Measurements from ENCODE around the gene WDCP.
"Not testable (repeated sequence)": the region's sequence is repeated elsewhere in the genome, so short reads cannot be mapped to it uniquely, and the experiment has no call there.

WDCP gene, protein sequence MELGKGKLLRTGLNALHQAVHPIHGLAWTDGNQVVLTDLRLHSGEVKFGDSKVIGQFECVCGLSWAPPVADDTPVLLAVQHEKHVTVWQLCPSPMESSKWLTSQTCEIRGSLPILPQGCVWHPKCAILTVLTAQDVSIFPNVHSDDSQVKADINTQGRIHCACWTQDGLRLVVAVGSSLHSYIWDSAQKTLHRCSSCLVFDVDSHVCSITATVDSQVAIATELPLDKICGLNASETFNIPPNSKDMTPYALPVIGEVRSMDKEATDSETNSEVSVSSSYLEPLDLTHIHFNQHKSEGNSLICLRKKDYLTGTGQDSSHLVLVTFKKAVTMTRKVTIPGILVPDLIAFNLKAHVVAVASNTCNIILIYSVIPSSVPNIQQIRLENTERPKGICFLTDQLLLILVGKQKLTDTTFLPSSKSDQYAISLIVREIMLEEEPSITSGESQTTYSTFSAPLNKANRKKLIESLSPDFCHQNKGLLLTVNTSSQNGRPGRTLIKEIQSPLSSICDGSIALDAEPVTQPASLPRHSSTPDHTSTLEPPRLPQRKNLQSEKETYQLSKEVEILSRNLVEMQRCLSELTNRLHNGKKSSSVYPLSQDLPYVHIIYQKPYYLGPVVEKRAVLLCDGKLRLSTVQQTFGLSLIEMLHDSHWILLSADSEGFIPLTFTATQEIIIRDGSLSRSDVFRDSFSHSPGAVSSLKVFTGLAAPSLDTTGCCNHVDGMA

DNA sequence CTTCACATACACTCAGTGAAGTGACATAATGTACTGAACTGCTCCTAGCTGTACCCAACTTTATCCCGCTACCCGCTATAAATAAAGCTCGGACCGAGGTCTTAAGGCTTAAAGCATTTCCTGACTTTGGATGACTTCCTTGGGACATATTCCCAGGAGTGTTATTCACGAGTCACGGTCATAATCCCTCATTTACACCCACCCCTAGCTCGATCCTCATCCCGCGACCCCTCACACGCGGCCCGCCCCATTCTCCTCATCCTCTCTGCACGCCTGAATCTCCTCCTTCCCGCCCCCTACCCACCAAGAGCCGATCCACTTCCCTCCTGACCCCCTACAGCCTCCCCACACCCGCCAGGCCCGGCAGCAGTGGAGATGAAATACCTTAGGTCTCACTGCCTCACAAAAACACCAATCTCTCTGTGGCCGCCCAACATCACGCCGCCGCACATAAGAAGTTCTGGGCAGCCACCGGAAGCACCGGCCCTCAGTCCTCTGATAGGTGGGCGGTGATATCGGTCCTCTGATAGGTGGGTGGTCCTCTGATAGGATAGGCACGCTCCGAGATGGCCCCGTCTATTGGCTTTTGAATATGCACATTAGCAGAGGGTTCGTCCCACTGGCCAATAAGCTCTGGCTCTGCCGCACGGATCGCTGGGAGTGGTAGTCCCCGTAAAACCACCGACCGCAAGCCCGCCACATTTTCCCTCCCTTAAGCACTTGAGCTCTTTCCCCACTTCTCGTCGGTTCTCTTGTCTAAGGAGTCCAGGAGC is at the start of gene WDCP:
WDCP (minus strand) TSS at position 462 of the 773 bp plus-strand sequence. CDS start 7,897 bp downstream, outside the sequence.
- peak; percentile 94 to 95 for DNase-seq

DNA sequence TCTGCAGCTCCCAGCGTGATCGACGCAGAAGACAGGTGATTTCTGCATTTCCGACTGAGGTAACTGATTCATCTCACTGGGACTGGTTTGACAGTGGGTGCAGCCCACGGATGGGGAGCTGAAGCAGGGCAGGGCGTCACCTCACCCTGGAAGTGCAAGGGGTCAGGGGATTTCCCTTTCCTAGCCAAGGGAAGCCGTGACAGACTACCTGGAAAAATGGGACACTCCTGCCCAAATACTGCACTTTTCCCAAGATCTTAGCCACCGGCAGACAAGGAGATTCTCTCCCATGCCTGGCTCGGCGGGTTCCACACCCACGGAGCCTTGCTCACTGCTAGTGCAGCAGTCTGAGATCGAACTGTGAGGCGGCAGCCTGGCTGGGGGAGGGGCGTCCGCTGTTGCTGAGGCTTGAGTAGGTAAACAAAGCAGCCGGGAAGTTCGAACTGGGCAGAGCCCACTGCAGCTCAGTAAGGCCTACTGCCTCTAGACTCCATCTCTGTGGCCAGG is 48.0 kb upstream of the WDCP start:
- DNase-seq: not testable (repeated sequence)

DNA sequence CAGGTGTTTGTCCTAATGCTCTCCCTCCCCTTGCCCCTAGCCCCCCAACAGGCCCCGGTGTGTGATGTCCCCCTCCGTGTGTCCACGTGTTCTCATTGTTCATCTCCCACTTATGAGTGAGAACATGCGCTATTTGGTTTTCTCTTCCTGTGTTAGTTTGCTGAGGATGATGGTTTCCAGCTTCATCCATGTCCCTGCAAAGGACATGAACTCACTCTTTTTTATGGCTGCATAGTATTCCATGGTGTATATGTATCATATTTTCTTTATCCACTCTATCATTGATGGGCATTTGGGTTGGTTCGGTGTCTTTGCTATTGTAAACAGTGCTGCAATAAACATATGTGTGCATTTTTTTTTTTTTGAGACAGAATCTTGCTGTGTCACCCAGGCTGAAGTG is 46.1 kb upstream of the WDCP start:
- not testable (repeated sequence) for DNase-seq

DNA sequence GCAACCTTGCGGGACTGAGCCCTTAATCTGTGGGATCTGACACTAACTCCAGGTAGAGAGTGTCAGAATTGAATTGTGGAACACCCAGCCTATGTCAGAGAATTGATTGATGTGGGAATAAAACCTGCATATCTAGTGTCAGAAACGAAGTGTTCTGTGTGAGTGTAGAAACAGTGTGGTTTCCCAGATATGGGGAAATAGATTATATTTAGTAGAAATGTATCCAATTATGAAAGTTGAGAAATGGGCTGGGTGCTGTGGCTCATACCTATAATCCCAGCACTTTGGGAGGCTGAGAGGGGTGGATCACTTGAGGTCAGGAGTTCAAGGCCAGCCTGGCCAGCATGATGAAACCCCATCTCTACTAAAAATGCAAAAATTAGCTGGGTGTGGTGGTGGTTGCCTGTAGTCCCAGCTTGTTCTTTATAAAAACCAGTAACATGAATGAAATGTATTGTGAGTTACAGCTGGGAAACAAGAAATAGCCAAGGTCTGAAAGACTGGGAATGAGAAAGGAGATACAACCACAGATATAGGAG is 41.7 kb upstream of the WDCP start:
- DNase-seq: no peak

DNA sequence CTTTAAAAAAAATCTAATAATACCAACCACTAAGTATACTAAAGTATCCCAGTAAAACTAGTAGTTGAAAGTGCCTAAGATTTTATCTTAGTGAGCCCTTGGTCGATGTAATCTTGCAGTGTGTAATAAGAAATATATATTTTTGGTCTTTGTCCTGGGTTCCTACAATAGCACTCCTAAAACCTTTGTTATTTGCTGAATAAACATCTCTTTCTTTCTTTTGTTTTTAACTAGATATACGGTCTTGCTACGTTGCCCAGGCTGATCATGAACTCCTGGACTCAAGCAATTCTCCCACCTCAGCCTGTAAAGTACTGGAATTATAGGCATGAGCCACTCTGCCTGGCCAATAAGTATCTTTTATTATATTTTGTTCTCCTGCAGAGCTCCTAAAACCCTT is 39.8 kb upstream of the WDCP start:
- DNase-seq: no peak

DNA sequence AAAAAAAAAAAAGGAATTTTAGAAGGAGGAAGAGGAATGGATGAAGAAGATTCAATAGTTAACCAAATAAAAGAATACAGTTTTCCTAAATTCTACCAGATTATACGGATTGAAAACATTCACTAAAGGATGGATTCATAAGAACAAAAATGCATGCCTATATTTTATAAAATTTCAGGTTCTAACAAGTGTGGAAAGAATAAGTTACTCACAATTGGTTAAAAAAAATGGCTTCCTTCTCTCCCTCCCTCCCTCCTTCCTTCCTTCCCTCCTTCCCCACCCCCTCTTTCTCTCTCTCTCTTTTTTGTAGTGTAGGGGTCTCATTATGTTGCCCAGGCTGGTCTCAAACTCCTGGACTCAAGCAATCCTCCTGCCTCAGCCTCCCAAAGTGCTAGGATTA is 39.0 kb upstream of the WDCP start:
- no peak for DNase-seq

DNA sequence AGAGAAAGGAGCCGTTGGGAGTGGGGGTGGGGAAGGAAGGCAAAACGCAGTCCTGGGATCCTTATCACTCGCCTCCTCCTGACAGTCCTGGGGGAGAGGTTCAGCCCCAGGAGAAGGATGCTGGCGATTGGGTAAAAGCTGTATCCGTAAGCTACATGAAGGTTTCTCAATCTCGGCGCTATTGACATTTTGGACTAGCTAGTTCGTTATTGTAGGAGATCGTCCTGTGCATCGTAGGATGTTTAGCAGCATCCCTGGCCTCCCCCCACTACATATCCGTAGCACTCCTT is 38.0 kb upstream of the WDCP start:
- no peak for DNase-seq

DNA sequence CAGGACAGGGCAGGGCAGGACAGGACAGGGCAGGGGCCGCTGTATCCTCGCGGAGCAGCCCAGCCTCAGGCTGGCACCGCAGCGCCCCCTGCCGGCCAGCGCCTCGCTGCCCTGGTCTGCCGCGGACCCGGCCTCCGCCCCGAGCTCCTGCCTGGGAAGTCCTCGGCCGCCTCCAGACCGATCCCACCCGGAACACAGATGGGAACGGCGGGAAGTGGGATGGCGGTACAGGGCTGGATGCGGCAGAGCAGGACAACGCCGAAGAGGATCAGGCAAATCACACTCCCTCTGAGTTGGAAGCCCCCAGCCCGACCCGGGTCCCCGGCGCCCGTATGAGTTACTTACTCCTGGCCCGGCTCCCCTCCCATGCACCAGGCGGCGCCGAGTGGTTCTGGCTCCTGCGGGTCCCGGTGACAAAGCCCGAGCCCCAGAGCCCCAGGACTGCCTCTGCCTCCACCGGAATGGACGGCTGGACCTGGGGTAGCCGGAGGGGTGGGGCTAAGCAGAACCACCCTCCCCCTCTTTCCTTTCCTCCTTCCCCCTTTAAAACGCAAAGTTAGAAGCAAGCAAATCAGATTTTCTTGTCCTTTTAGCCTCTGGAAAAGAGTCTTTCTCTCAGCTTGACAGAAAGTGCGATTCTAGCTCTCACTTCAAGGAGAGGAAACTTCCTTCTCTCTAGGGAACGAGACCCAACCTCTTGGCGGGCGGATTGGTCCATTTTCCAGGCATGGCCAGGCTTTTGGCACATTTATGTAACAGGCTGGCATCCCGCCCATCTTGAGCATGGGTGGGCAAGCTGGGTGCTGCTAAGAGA is 37.4 kb upstream of the WDCP start, which contains the start of gene TP53I3:
TP53I3 (minus strand) TSS at position 449 of the 814 bp plus-strand sequence. CDS start 508 bp downstream, outside the sequence.
- peak; percentile 79 for DNase-seq

DNA sequence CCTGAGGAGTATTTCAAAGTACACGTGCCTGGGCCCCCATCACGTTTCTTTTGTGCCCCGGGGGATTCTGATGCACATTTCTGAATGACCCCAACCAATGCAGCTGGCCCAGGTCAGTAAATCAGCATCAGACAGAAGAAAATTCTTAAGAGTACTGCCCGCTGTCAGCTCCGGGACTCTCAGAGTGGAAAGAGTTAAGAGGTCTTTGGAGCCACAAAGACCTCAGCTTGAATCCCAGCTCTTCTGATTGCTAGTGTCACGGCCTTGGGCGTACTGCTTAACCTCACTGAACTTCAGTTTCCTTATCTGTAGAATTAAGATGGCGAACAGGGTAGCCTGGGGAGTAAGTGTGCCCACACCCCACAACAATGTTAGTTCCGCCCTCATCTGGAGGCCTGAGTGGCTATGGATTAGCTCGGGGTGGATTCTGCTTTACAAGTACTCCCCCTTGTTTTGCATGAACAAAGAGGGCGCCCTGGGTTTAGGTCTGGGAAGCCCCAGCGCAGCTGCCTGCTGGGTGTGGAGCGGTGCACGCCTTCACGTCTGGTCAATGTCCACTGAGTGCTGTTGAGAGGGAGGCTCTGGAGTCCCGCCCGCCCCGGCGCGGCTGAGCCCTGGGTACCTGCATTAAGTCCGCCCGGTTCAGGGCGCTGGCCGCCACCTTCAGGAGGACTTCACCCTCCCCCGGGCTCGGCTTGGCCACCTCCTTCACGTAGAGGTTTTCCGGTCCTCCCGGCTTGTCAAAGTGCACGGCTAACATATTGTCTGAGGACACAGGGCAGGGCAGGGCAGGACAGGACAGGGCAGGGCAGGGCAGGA is 36.6 kb upstream of the WDCP start:
- DNase-seq: peak; percentile 54 to 72

DNA sequence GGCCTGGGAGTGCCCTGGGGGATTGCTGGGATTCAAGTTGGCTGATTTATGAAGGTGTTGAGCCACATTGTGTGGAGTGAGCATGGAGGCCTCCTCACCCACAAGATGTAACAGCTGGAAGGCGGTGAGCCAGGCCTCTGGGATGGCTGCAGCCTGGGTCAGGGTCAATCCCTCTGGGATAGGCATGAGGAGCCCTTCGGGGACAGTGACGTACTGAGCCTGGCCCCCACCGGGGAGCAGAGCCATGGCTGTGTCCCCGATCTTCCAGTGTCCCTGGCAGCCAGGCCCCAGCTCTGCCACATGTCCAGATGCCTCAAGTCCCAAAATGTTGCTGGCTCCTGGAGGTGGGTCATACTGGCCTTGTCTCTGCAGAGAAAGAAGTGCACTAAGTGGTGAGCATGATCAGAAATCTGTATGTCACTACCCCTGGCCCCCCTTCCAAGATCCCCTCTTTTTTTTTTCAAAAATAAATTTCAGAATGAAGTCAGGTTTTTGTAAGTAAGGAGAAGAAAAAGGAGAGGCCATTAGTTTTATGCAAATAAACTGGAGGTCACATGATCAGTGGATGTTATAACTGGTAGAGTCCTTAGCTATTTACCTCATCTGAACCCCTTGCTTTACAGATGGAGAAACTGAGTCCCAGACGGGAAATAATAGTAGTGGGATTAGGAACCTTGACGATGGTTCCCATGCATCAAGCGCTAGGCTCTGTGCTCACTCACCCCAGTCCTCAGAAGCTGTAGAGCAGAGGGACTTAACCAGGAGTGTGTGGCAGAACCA is 35.8 kb upstream of the WDCP start:
- DNase-seq: no peak

DNA sequence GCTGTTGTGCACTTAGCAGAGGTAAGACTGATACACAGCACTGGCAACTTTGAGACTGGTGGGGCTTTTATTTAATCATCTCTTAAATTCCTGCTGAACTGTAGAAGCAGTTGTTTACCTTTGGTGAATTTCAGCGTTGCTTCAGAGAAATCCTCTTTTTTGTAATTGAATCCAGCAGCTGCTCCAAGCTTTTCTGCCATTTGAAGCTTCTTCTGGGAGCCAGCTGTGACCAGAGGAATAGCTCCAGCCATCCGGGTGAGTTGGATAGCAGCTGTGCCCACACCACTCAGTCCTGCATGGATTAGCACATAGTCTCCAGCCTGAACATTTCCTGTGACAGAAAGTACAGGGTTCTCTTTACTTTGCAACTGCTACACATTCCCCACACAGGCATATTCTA is 33.5 kb upstream of the WDCP start:
- DNase-seq: no peak

DNA sequence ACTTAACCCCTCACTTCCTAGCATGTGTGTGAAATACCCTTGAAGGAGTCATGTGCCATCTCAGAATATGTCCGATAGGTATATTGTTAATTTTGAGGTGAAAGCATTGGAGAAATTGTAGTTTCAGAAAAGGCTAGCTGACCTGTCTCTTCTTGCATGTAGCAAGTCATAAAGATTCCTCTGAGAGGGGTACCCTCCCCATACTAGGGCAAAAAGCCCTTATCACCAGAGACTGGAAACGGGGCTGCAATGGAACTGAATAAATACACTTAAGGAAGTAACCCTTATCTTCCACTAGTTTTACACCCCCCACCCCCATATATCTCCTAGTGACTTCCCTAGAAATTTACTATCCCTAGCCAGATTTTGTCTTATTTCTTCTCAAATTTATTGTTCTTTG is 30.7 kb upstream of the WDCP start:
- DNase-seq: no peak

DNA sequence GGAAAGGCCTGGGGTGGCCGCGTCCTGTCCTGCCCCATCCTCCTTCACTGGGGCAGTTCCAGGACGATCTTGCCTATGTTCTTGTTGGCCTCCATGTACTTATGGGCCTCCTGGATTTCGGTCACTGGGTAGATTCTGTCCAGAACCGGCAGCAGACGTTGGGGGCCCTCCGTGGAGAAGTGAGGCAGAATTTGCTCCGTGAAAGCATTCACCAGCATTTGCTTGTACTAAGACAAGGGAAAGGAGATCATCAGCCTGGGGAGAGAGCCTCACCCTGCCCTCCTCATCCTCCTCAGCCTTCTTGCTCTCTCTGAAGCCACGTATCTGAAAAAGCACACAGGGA is 30.3 kb upstream of the WDCP start:
- DNase-seq: no peak

DNA sequence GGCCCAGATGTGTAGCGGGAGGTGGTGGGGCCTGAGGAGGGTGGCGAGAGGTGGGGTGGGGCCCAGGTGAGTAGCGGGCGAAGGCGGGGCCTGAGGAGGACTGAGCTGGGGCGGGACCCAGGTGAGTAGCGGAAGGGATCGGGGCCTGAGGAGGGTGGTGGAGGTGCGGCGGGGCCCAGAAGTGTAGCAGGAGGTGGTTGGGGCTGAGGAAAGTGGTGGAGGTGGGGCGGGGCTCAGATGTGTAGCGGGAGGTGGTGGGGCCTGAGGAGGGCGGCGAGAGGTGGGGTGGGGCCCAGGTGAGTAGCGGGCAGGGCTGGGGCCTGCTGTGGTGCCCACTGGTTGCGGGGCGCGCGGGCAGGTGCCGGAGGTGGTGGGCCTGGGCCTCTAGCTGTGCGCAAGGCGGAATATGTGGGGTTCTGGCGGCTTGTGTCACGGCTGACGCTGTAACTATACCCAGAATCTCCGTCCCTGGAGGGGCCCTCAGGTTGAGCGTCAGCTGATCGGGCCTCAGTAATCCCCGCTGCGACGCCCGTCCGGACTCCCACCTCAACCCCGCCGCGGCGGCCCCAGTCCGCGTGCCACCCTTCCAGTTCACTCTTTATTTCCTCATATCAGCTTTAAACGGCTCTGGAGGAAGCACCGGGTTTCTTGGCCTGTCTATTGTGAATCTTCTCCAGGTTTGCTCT is 29.8 kb upstream of the WDCP start:
- DNase-seq: no peak

DNA sequence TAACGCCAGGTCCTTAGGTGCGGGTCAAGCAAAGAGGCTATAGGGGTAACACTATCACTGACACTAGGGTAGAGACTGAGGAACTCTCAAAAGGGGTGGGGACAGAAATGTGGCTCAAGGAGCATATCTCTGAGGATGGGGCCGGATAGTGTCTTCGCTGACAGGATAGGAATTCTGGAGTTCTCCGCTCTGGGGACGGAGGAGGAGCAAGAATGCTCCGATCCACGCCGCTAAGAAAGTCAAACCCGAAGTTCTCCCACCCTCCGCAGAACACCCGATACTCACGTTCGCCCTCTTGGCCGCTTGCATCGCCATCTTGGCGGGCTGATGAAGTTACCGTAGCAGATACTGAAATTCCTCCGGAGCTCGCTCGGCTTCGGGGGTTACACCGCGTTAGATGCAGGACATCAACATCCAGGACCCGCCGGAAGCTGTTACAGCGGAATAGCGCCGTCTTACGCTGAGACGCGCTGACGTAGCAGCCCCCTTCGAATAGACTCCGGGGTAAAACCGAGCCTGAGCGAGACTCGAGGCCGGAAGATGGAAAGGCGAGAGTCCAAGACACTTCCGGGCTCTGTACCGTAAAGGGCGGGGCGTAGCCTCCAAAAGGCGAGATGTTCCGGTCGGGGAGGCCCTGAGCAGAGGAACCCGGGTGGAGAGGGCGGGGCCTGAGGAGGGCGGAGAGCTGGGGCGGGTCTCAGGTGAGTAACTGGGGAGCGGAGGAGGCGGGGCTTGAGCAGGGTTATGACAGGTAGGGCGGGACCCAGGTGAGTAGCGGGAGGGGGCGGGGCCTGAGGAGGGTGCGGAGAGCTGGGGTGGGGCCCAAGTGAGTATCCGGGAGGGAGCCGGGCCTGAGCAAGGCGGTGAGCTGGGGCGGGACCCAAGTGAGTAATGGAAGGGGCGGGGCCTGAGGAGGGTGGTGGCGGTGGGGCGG is 29.0 kb upstream of the WDCP start, which contains the start of gene SF3B6:
SF3B6 (minus strand) TSS at position 412 of the 934 bp plus-strand sequence; CDS start at position 315, 97 bp downstream.
- peak; percentile 100 for DNase-seq

DNA sequence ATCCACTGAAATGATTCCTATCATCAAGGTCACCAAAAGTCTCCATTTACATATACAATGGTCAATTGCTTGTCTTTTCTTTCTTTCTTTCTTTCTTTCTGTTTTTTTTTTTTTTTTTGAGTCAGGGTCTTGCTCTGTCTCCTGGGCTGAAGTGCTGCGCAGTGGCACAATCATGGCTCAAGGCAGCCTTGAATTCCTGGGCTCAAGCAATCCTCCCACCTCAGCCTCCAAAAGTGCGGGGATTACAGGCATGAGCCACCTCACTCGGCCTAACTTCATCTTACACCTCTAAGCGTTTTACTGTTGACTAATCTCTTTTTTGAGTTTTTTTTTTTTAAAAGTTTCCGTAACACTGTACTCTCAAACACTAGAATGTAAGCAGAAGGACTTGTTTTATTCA is 28.1 kb upstream of the WDCP start:
- DNase-seq: no peak

DNA sequence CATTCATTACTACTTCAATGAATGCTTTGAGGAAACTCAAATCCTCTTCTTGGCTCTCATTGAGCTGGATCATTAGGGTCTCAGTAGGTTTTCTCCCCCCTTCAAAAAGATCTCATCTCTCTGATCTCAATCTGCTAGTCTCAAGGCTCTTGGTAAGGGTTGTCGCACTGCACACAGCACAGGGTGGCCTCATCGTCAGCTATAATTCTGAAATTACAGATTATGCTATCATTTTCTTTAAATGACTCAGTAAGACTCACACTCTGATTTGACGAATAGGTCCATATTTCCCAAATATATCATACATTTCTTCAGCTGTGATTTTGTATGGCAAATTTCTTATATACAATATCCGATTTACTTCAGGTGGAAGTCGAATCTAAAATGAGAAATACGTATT is 26.6 kb upstream of the WDCP start:
- no peak for DNase-seq

DNA sequence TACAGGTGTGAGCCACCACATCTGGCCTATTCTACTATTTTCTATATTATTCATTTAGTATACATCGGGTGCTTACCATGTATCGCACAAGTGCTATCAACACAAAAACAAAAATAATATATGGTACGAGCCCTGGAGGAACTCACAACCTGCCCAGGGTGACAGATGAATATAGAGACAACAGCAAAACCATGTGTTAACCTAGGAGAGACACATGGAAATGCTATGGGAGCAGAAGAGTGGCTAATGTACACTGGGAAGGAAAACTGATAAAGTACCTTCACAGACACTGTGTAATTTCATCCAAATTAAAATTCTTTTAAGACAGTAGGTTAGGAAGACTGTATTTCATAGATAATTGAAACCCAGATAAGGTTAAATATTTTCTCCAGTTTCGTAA is 25.1 kb upstream of the WDCP start:
- DNase-seq: no peak

DNA sequence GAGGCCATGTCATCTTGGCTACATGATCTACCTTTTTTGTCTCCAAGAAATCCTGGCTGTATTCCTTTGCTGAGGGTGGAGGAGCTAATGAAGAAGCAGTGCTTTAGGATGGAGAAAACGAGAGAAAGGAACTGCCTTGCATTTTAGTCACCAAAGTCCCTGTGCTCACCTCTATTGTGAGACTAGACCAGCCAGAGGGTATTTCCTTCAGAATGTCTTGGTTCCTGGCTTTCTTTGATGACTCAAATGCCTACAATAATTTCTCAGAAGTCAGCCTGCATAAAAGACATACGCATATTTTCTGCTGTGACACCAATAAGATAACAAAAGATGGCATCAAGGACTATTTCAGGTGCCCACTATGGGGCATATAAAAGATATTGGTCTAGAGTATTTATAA is 18.1 kb upstream of the WDCP start:
- DNase-seq: no peak
